Lung (tissue), 12 donors: ENCODE data around the gene ZBTB44. TPM values are rescaled to one million over a fixed set of nuclear protein-coding genes. Genes with fewer than 3 reads are reported as not detected.

Source experiments
- ATAC-seq: fragments of 200-7000 bp; cut with Tn5 transposase; one replicate; pipeline ENCODE4 v1.9.1; 2020; ENCODE audit warnings: moderate number of reproducible peaks; ENCODE audit not compliant: insufficient read depth, low FRiP score
- DNase-seq, 3 donors: peaks; one replicate each; pipeline ENCODE4 v3.0.0-alpha.2; 2013 to 2017
- H3K27ac ChIP-seq, 2 donors: one replicate each; pipeline ENCODE4 v1.5.1; 2013; ENCODE audit warnings: mild to moderate bottlenecking in 2 of 2, moderate library complexity in 2 of 2, control low read depth in 1 of 2, inconsistent platforms in 1 of 2, low read depth in 1 of 2, low read length in 1 of 2
- H3K27me3 ChIP-seq, 3 donors: one replicate each; pipeline ENCODE4 v1.5.1; 2013; ENCODE audit warnings: low read length in 2 of 3; ENCODE audit not compliant: control insufficient read depth in 3 of 3, insufficient read depth in 3 of 3
- H3K36me3 ChIP-seq, 4 donors: one replicate each; pipeline ENCODE4 v1.5.1; 2013; ENCODE audit warnings: low read length in 4 of 4, mild to moderate bottlenecking in 1 of 4, moderate library complexity in 1 of 4; ENCODE audit not compliant: control insufficient read depth in 4 of 4, insufficient read depth in 4 of 4
- H3K4me1 ChIP-seq, 5 donors: one replicate each; pipeline ENCODE4 v1.5.1; 2013; ENCODE audit warnings: low read length in 5 of 5, mild to moderate bottlenecking in 2 of 5, moderate library complexity in 1 of 5; ENCODE audit not compliant: control insufficient read depth in 5 of 5, insufficient read depth in 5 of 5
- H3K4me3 ChIP-seq: one replicate; pipeline ENCODE4 v1.5.1; 2013; ENCODE audit warnings: mild to moderate bottlenecking, control low read depth, moderate library complexity
- H3K9ac ChIP-seq, 2 donors: one replicate each; pipeline ENCODE4 v1.5.1; 2013; ENCODE audit warnings: low read length in 2 of 2, control low read depth in 1 of 2; ENCODE audit not compliant: insufficient read depth in 1 of 2
- H3K9me3 ChIP-seq, 4 donors: one replicate each; pipeline ENCODE4 v1.5.1; 2013; ENCODE audit warnings: low read length in 3 of 4, mild to moderate bottlenecking in 1 of 4, moderate library complexity in 1 of 4; ENCODE audit not compliant: control insufficient read depth in 4 of 4, insufficient read depth in 3 of 4
- CTCF ChIP-seq: IDR thresholded peaks from 2 replicates; pipeline ENCODE4 v1.5.1; 2012; ENCODE audit warnings: mild to moderate bottlenecking; ENCODE audit errors: control extremely low read depth, extremely low read depth
- whole genome bisulfite sequencing, 2 donors: extraction: QIAGEN DNeasy Blood & Tissue Kit; methylation state at CpG; one replicate each; pipeline ENCODE4 v1.1.7; 2013; 5-methylcytosine and 5-hydroxymethylcytosine counted together
- polyA plus RNA-seq, 2 donors: library from polyadenylated mRNA; stranded (reverse); fragments of 200-250 nt; gene quantifications; one replicate each; pipeline ENCODE4 v1.2.1, GENCODE V29; 2013
- total RNA-seq, 2 donors: library from RNA; depleted of rRNA in 1 of 2; stranded (reverse); fragments of >200 nt in 1 of 2; gene quantifications; one replicate each; pipeline ENCODE4 v1.2.1, GENCODE V29; 2014 to 2021
- donor health status: control.
- donor health status: control.
- donor health status: Bipolar disorder and iron deficiency.
- donor health status: healthy.
- donor health status: DM: yes; HTN: yes; CAD: no.

The ZBTB44 gene
- total and polyA plus RNA-seq, 4 donors = 8.6 to 72.7 (median 20.8) TPM

DNA sequence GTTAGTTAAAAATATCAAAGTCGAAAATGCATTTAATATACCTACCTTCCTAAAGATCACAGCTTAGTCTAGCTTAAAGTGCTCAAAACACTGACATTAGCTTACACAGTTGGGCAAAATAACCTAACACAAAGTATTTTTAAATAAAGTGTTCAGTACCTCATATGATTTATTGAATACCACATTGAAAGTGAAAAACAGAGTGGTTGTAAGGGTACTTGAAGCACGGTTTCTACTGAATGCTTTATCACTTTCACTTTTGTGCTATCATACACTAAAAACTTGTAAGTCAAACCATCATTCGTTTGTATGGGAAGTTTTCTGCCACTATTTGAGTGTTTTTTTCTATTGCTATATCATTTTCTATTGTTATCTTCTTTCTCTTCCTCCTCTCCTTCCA lies 36.6 kb downstream of the ZBTB44 start:
- ATAC-seq (no peak), DNase-seq (no peak)
- Histone ChIP-seq H3K27ac (no peak overlapping the region), H3K4me1 (no peaks in the 10 kb centered on the region), H3K36me3 (peaks cover 0 to 5% (median 1%) of the 10 kb centered on the region in 4 donors), H3K27me3 (no peaks in the 10 kb centered on the region), H3K4me3 (no peak overlapping the region), H3K9me3 (peaks cover 0 to 3% (median 0%) of the 10 kb centered on the region in 4 donors), H3K9ac (no peak overlapping the region)
- 87 to 98% methylated on average over 3 of the region's 3 CpGs for WGBS, 2 donors
- TF ChIP-seq CTCF = no peak

GRCh38 chr11:130272336-130272735 lies 42.4 kb downstream of the ZBTB44 start:
- ATAC-seq (no peak), DNase-seq (no peak)
- no peaks in the 10 kb centered on the region for H3K27me3 ChIP-seq
- H3K4me3 ChIP-seq = no peak overlapping the region
- no peaks in the 10 kb centered on the region for H3K9me3 ChIP-seq
- TF ChIP-seq CTCF = no peak
- H3K9ac ChIP-seq = no peak overlapping the region
- no peaks in the 10 kb centered on the region for H3K4me1 ChIP-seq
- 67 to 92% methylated on average over 2 of the region's 2 CpGs for whole genome bisulfite sequencing, 2 donors
- H3K27ac ChIP-seq = no peak overlapping the region
- no peaks in the 10 kb centered on the region for H3K36me3 ChIP-seq

DNA sequence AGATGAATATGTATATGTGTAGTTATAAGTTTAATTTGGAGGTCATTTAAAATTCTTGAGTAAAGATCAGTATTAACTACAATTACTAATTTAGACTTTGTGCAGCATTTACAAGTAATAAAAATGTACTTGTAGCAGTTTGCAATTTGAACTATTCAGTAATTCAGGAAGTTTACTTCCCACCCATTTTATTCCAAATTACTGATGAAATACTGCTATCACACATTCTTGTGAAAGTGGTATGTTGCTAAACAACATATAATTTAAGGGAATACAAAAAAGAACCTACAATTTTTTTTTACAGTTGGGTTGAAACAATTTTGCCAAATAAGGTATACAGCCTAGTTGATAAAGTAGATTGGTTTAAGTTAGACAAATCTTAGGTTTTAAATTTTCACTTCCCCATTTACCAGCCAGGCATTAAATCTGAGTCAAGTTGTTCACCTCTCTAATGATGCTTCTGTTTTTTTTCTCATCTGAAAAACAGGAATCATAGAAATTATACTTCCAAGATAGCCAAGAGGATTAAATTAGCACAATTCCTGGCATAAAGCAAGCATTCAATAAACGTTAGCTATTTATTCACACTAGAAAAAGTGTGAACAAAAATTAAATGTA lies 45.3 kb downstream of the ZBTB44 start:
- DNase-seq (peak in 1 of 3 donors; percentile 7), ATAC-seq (no peak)
- no peak overlapping the region for H3K9ac ChIP-seq
- H3K9me3 ChIP-seq = no peaks in the 10 kb centered on the region
- H3K27ac ChIP-seq = no peak overlapping the region
- H3K4me1 ChIP-seq = peaks cover 0 to 8% (median 0%) of the 10 kb centered on the region in 5 donors
- TF ChIP-seq CTCF = no peak
- H3K4me3 ChIP-seq = no peak overlapping the region
- H3K36me3 ChIP-seq = peaks cover 0 to 10% (median 0%) of the 10 kb centered on the region in 4 donors
- H3K27me3 ChIP-seq = no peaks in the 10 kb centered on the region
- WGBS, 2 donors = 72 to 76% methylated on average over 1 of the region's 1 CpG

GRCh38 chr11:130263351-130263750 lies 51.4 kb downstream of the ZBTB44 start:
- Histone ChIP-seq H3K27me3 (no peaks in the 10 kb centered on the region), H3K36me3 (peaks cover 5 to 20% (median 6%) of the 10 kb centered on the region in 4 donors), H3K27ac (no peak overlapping the region), H3K9me3 (peaks cover 0 to 3% (median 0%) of the 10 kb centered on the region in 4 donors), H3K4me3 (no peak overlapping the region), H3K4me1 (peaks cover 0 to 14% (median 0%) of the 10 kb centered on the region in 5 donors), H3K9ac (no peak overlapping the region)
- 81 to 90% methylated on average over 5 of the region's 5 CpGs for WGBS, 2 donors
- no peak for TF ChIP-seq CTCF
- no peak for DNase-seq
- ATAC-seq = no peak
